ENCODE data around the gene NOD1. TPM values are rescaled to one million over a fixed set of nuclear protein-coding genes. Genes with fewer than 3 reads are reported as not detected.

Gene NOD1
- total and polyA plus RNA-seq, 2 experiments from 2014 or later = 5.9 to 11.1 TPM

DNA sequence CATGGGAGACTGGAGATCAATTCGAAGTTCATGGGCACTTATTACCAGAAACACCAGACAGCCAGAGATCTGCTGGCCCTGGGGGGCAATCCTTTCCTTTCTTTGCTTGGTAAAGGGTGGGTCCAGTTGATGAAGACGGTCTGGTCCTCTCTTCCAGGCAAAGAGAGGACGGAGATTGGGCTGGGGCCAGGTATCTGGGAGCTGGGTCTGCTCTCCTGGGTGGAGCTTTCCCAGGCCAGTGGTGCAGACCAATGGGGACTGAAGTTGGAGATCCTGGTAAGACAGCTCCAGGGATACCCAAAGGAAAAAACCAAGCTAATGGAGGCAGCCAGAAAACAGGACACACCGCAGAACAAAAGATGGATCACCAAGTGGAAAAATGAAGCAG is 18.3 kb downstream of the NOD1 start:
- no peak for TF ChIP-seq EZH2 (IDR thresholded peaks at IDR 0.05; ENCODE audit: insufficient read depth, poor library complexity, severe bottlenecking)
- TF ChIP-seq EZH2phosphoT487 (IDR thresholded peaks at IDR 0.05; ENCODE audit: insufficient read depth, low read depth) = no peak
- H3K4me1 ChIP-seq (ENCODE audit: insufficient read depth) = peaks cover 39% of the 10 kb centered on the region
- H3K9me2 ChIP-seq (ENCODE audit: insufficient read depth) = no peaks in the 10 kb centered on the region
- H3K9ac ChIP-seq = peak overlapping the region; percentile 68
- no peaks in the 10 kb centered on the region for H3K27me3 ChIP-seq (replicated peaks; ENCODE audit: insufficient read depth)
- peaks cover 4% of the 10 kb centered on the region; the same call in 1 of the 2 replicates for H3K36me3 ChIP-seq (ENCODE audit: low read depth)
- H4K20me1 ChIP-seq (ENCODE audit: insufficient read depth) = no peaks in the 10 kb centered on the region
- in situ Hi-C loops (cut with MboI) = no loop called here
- peak overlapping the region; percentile 74 for H3K4me2 ChIP-seq (ENCODE audit: unreplicated experiment)
- peak overlapping the region; percentile 53; the same call in 1 of the 2 replicates for H2AFZ ChIP-seq
- DNase-seq = peak; percentile 13
- peaks cover 32% of the 10 kb centered on the region for H3K79me2 ChIP-seq (ENCODE audit: insufficient read depth)
- H3F3A ChIP-seq (ENCODE audit: insufficient read depth) = peaks cover 34% of the 10 kb centered on the region
- WGBS, 2 experiments (ENCODE audit: low coverage in 1 of 2, low lambda C conversion rate in 2 of 2, missing lambda C conversion rate in 2 of 2) = 33 to 46% methylated on average over 4 of the region's 4 CpGs
- H3K9me3 ChIP-seq (ENCODE audit: low read depth) = no peaks in the 10 kb centered on the region
- peak overlapping the region; percentile 58 for H3K4me3 ChIP-seq
- peak overlapping the region; percentile 87 for H3K27ac ChIP-seq

DNA sequence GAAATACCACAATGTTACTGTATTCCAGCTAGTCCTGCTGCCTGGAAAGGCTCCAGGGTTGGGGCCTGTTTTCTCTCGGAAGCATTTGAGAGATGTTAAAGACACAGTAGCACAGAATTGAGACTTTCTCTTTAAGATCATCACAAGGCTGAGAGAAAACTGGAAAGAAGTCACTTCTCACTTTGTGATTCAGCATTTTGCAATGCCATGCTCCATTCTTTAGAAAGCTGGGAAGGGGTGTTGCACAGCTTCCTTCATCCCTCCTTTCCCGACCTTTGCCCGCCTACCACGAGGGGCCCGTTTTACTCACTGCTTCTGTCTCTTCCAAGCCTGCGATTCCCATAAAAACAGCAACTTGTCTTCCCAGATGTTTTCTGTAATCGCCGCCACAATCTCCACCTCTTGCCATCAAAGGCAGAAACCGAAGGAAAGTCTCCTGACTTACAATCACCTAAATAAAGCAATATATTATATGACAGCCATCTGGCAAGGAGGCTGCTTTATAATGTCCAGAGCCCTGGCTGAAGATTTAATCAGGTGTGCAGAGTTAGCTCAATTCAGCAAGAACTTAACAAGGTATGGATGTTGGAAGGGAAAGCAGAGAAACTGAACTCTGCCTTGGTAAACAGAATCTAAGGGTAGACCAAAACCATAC is 18.9 kb downstream of the NOD1 start:
- Histone ChIP-seq H4K20me1 (ENCODE audit: insufficient read depth) (no peaks in the 10 kb centered on the region), H3K9ac (peak overlapping the region; percentile 68), H3K4me2 (ENCODE audit: unreplicated experiment) (peak overlapping the region; percentile 74), H3K4me3 (peak overlapping the region; percentile 58), H3K9me3 (ENCODE audit: low read depth) (no peaks in the 10 kb centered on the region), H3K79me2 (ENCODE audit: insufficient read depth) (peaks cover 26% of the 10 kb centered on the region), H2AFZ (peak overlapping the region; percentile 53), H3K9me2 (ENCODE audit: insufficient read depth) (no peaks in the 10 kb centered on the region), H3F3A (ENCODE audit: insufficient read depth) (peaks cover 28% of the 10 kb centered on the region), H3K36me3 (ENCODE audit: low read depth) (peaks cover 4% of the 10 kb centered on the region; the same call in 1 of the 2 replicates), H3K4me1 (ENCODE audit: insufficient read depth) (peaks cover 34% of the 10 kb centered on the region), H3K27ac (peak overlapping the region; percentile 87), H3K27me3 (replicated peaks; ENCODE audit: insufficient read depth) (no peaks in the 10 kb centered on the region)
- TF ChIP-seq EZH2phosphoT487 (IDR thresholded peaks at IDR 0.05; ENCODE audit: insufficient read depth, low read depth) (no peak), EZH2 (IDR thresholded peaks at IDR 0.05; ENCODE audit: insufficient read depth, poor library complexity, severe bottlenecking) (no peak)
- in situ Hi-C loops (cut with MboI) = no loop called here
- DNase-seq = peak; percentile 91
- 1 to 3% methylated on average over 9 of the region's 9 CpGs for WGBS, 2 experiments (ENCODE audit: low coverage in 1 of 2, low lambda C conversion rate in 2 of 2, missing lambda C conversion rate in 2 of 2)

GRCh38 chr7:30458311-30458710 is 20.3 kb downstream of the NOD1 start:
- Histone ChIP-seq H3K27me3 (replicated peaks; ENCODE audit: insufficient read depth) (no peaks in the 10 kb centered on the region), H3K9me2 (ENCODE audit: insufficient read depth) (no peaks in the 10 kb centered on the region), H3F3A (ENCODE audit: insufficient read depth) (peaks cover 22% of the 10 kb centered on the region), H3K9me3 (ENCODE audit: low read depth) (no peaks in the 10 kb centered on the region), H3K4me1 (ENCODE audit: insufficient read depth) (peaks cover 27% of the 10 kb centered on the region), H2AFZ (no peak overlapping the region), H3K27ac (peak overlapping the region; percentile 87), H3K4me3 (no peak overlapping the region), H3K9ac (peak overlapping the region; percentile 25), H3K36me3 (ENCODE audit: low read depth) (peaks cover 4% of the 10 kb centered on the region; the same call in 1 of the 2 replicates), H3K4me2 (ENCODE audit: unreplicated experiment) (no peak overlapping the region), H3K79me2 (ENCODE audit: insufficient read depth) (peaks cover 12% of the 10 kb centered on the region), H4K20me1 (ENCODE audit: insufficient read depth) (no peaks in the 10 kb centered on the region)
- TF ChIP-seq EZH2 (IDR thresholded peaks at IDR 0.05; ENCODE audit: insufficient read depth, poor library complexity, severe bottlenecking) (no peak), EZH2phosphoT487 (IDR thresholded peaks at IDR 0.05; ENCODE audit: insufficient read depth, low read depth) (no peak)
- WGBS, 2 experiments (ENCODE audit: low coverage in 1 of 2, low lambda C conversion rate in 2 of 2, missing lambda C conversion rate in 2 of 2) = 4 to 15% methylated on average over 1 of the region's 1 CpG
- DNase-seq = peak; percentile 40
- in situ Hi-C loops (cut with MboI) = no loop called here

- Histone ChIP-seq H4K20me1 (ENCODE audit: insufficient read depth) (no peaks in the 10 kb centered on the region), H3K36me3 (ENCODE audit: low read depth) (peaks cover 12% of the 10 kb centered on the region; the same call in 1 of the 2 replicates), H2AFZ (no peak overlapping the region), H3K9ac (no peak overlapping the region), H3K27me3 (replicated peaks; ENCODE audit: insufficient read depth) (no peaks in the 10 kb centered on the region), H3K79me2 (ENCODE audit: insufficient read depth) (no peaks in the 10 kb centered on the region; the same call in 1 of the 2 replicates), H3K27ac (no peak overlapping the region), H3F3A (ENCODE audit: insufficient read depth) (peaks cover 9% of the 10 kb centered on the region), H3K9me2 (ENCODE audit: insufficient read depth) (no peaks in the 10 kb centered on the region), H3K4me1 (ENCODE audit: insufficient read depth) (peaks cover 10% of the 10 kb centered on the region), H3K9me3 (ENCODE audit: low read depth) (no peaks in the 10 kb centered on the region), H3K4me3 (no peak overlapping the region), H3K4me2 (ENCODE audit: unreplicated experiment) (no peak overlapping the region)
- in situ Hi-C loops (cut with MboI) = no loop called here
- TF ChIP-seq EZH2 (IDR thresholded peaks at IDR 0.05; ENCODE audit: insufficient read depth, poor library complexity, severe bottlenecking) = no peak
- no peak for TF ChIP-seq EZH2phosphoT487 (IDR thresholded peaks at IDR 0.05; ENCODE audit: insufficient read depth, low read depth)
- DNase-seq = peak; percentile 18
- WGBS, 2 experiments (ENCODE audit: low coverage in 1 of 2, low lambda C conversion rate in 2 of 2, missing lambda C conversion rate in 2 of 2) = 64 to 69% methylated on average over 3 of the region's 3 CpGs
These were observed 24.7 kb downstream of the NOD1 start for GRCh38 chr7:30453921-30454320.

Data from GM23248 (cell line).